Loucy (cell line): ENCODE measurements around the gene TAF10.

ENCODE experiments used
- EZH2phosphoT487 ChIP-seq: fragments of 200-600 bp; IDR thresholded peaks from 2 replicates; pipeline ENCODE4 v1.6.1; 2018; ENCODE audit warnings: antibody characterized with exemption, mild to moderate bottlenecking, moderate library complexity, borderline replicate concordance
- TF ChIP-seq, protein P1 (sequence below): fragments of 200-600 bp; sonication (generic); conservative IDR thresholded peaks from 2 replicates; pipeline ENCODE4 v1.5.1; 2014; ENCODE audit warnings: mild to moderate bottlenecking, antibody characterized with exemption, low read length

GRCh38 chr11:6566704-6567370 is 45.2 kb downstream of the TAF10 start:
- TF ChIP-seq, protein P1, sequence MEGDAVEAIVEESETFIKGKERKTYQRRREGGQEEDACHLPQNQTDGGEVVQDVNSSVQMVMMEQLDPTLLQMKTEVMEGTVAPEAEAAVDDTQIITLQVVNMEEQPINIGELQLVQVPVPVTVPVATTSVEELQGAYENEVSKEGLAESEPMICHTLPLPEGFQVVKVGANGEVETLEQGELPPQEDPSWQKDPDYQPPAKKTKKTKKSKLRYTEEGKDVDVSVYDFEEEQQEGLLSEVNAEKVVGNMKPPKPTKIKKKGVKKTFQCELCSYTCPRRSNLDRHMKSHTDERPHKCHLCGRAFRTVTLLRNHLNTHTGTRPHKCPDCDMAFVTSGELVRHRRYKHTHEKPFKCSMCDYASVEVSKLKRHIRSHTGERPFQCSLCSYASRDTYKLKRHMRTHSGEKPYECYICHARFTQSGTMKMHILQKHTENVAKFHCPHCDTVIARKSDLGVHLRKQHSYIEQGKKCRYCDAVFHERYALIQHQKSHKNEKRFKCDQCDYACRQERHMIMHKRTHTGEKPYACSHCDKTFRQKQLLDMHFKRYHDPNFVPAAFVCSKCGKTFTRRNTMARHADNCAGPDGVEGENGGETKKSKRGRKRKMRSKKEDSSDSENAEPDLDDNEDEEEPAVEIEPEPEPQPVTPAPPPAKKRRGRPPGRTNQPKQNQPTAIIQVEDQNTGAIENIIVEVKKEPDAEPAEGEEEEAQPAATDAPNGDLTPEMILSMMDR = no peak
- no peak for TF ChIP-seq EZH2phosphoT487
